Colonic mucosa (tissue), 4 donors: ENCODE data around the gene EAF2. TPM values are rescaled to one million over a fixed set of nuclear protein-coding genes. Genes with fewer than 3 reads are reported as not detected.

Experiments used
- DNase-seq: peaks from one replicate; pipeline ENCODE4 v3.0.0-alpha.2; 2020
- H3K27ac ChIP-seq: fragments of 200-600 bp; one replicate; pipeline ENCODE4 v1.8.0; 2021
- H3K27me3 ChIP-seq: fragments of 200-600 bp; one replicate; pipeline ENCODE4 v1.8.0; 2021
- H3K36me3 ChIP-seq: fragments of 200-600 bp; one replicate; pipeline ENCODE4 v1.8.0; 2021
- H3K4me1 ChIP-seq: fragments of 200-600 bp; one replicate; pipeline ENCODE4 v1.8.0; 2021; ENCODE audit warnings: mild to moderate bottlenecking
- H3K4me3 ChIP-seq: fragments of 200-600 bp; one replicate; pipeline ENCODE4 v1.8.0; 2021
- H3K9ac ChIP-seq, 2 donors: one replicate each; pipeline ENCODE4 v1.7.0; 2013; ENCODE audit warnings: control low read depth in 2 of 2, low read depth in 2 of 2, low read length in 2 of 2
- H3K9me3 ChIP-seq: fragments of 200-600 bp; one replicate; pipeline ENCODE4 v1.8.0; 2021
- CTCF ChIP-seq: fragments of 200-600 bp; IDR thresholded peaks from one replicate; pipeline ENCODE4 v1.8.0; 2022; ENCODE audit warnings: antibody characterized with exemption, mild to moderate bottlenecking
- intact Hi-C: fragments of 100-400 bp; cut with DNase I; formaldehyde crosslinking; loops from one replicate; pipeline ENCODE4 v1.14.1; 2022
- total RNA-seq, 2 donors: library from RNA; stranded (reverse); fragmentation: NEBNext Ultra II Directional in 1 of 2; extraction: Animal tissue kit (Norgen Biotek cat#: 25700) in 1 of 2; gene quantifications; one replicate each; pipeline ENCODE4 v1.2.1, GENCODE V29; 2021
- donor health status: healthy.
- donor health status: DM: no; HTN: no; CAD: no.
- donor health status: DM: no; HTN: no; CAD: no.

EAF2 gene
- total RNA-seq, 2 donors from 2014 or later, result 4.5 to 6.3 TPM

DNA sequence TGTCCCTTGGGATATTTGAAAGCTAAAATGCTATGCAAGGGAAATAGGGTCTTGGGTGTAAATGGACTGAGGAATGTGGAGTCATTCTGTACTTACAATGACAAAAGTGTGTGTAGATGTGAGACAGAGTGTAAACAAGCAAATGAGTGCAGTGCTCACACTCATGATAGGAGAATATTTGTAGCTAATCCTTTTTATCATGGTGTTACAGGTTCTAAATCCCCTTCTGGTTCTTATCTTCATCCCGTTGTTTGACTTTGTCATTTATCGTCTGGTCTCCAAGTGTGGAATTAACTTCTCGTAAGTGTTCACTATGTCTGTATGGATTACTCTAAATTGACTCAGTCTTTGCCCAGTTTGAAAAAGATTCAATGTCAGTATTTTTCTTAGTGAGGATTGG lies 89.7 kb downstream of the EAF2 start:
- no peaks in the 10 kb centered on the region for H3K27me3 ChIP-seq
- DNase-seq, result no peak
- H3K4me3 ChIP-seq, result no peak overlapping the region
- H3K4me1 ChIP-seq, result no peaks in the 10 kb centered on the region
- H3K9ac ChIP-seq, result no peak overlapping the region
- H3K9me3 ChIP-seq, result no peaks in the 10 kb centered on the region
- intact Hi-C loops, result no loop called here
- no peak overlapping the region for H3K27ac ChIP-seq
- no peak for TF ChIP-seq CTCF
- H3K36me3 ChIP-seq, result no peaks in the 10 kb centered on the region

- Histone ChIP-seq H3K9me3 (no peaks in the 10 kb centered on the region), H3K9ac (no peak overlapping the region), H3K4me3 (no peak overlapping the region), H3K4me1 (no peaks in the 10 kb centered on the region), H3K36me3 (no peaks in the 10 kb centered on the region), H3K27ac (no peak overlapping the region), H3K27me3 (no peaks in the 10 kb centered on the region)
- intact Hi-C loops, result no loop called here
- TF ChIP-seq CTCF, result no peak
- no peak for DNase-seq
Measured at GRCh38 chr3:121926380-121926779, 91.4 kb downstream of the EAF2 start.

Other genes starting within 250 kb of the EAF2 start
- gene FBXO40, start 241.8 kb upstream of the EAF2 start, total RNA-seq, result not detected
- 1 to 10 TPM; 9.2 to 10.0 TPM for gene HCLS1, start 174.3 kb upstream of the EAF2 start, total RNA-seq
- gene GOLGB1, start 85.5 kb upstream of the EAF2 start, total RNA-seq, result 10 to 100 TPM; 47.2 to 75.6 TPM
- 10 to 100 TPM; 10.8 to 12.5 TPM for gene IQCB1, start 149 bp upstream of the EAF2 start, total RNA-seq
- gene SLC15A2, start 59.2 kb downstream of the EAF2 start, total RNA-seq, result 1 to 10 TPM; 1.4 to 3.1 TPM
- 10 to 100 TPM; 18.4 to 19.7 TPM for gene ILDR1, start 187.0 kb downstream of the EAF2 start, total RNA-seq
- gene CD86, start 220.2 kb downstream of the EAF2 start, total RNA-seq, result 1 to 10 TPM in 1 of 2 donors, under 1 TPM in 1; 0.57 to 5.6 TPM